ENCODE data around the gene ADRA1B.

DNA sequence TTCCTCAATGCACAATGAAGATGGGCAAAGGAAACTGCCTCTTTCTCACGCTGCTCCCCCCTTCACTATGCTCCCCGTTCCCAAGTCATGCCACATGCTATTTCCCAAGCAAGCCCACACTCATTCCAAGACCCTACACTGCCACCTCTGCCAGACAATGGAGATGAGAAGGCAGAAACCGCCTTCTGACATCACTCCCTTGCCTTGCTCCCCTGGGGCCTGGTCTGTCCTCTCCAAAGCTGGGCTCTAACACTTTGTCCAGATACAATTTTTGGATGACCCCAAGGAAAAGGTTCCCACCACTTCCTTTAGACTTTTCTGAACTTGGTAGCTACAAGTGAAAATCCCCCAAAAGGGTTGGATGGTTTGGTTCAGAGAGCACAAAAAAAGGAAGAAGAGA is 7.2 kb upstream of the ADRA1B start:
- TF ChIP-seq NRF1 (conservative IDR thresholded peaks at IDR 0.05; ENCODE audit: low read depth, low read length) (no peak), POLR2A (IDR thresholded peaks at IDR 0.05; ENCODE audit: low read depth, low read length) (no peak), ZNF274 (IDR thresholded peaks at IDR 0.05; ENCODE audit: insufficient read depth, insufficient read length) (no peak), MEF2A (IDR thresholded peaks at IDR 0.05; ENCODE audit: insufficient read depth, low read depth, low read length) (no peak), HDAC2 (IDR thresholded peaks at IDR 0.05) (no peak), RAD21 (IDR thresholded peaks at IDR 0.05; ENCODE audit: insufficient read depth, low read depth, low read length) (no peak), SREBF2 (IDR thresholded peaks at IDR 0.05; ENCODE audit: low read length) (no peak)
